Lower lobe of right lung (tissue), 2 donors: ENCODE data around the gene TENM3. TPM values are rescaled to one million over a fixed set of nuclear protein-coding genes. Genes with fewer than 3 reads are reported as not detected.

Experiments
- ATAC-seq, 2 donors: fragments of 200-7000 bp; cut with Tn5 transposase; one replicate each; pipeline ENCODE4 v1.9.1; 2020 to 2022; ENCODE audit warnings: mild to moderate bottlenecking in 2 of 2, moderate library complexity in 2 of 2
- DNase-seq: peaks from one replicate; pipeline ENCODE4 v3.0.0-alpha.2; 2020
- H3K27ac ChIP-seq: fragments of 200-600 bp; one replicate; pipeline ENCODE4 v1.8.0; 2022
- H3K27me3 ChIP-seq: fragments of 200-600 bp; one replicate; pipeline ENCODE4 v1.8.0; 2022; ENCODE audit warnings: low read depth
- H3K36me3 ChIP-seq: fragments of 200-600 bp; one replicate; pipeline ENCODE4 v1.8.0; 2022; ENCODE audit warnings: mild to moderate bottlenecking
- H3K4me1 ChIP-seq: fragments of 200-600 bp; one replicate; pipeline ENCODE4 v1.8.0; 2022
- H3K4me3 ChIP-seq: fragments of 200-600 bp; one replicate; pipeline ENCODE4 v1.8.0; 2022; ENCODE audit warnings: mild to moderate bottlenecking
- H3K9me3 ChIP-seq: fragments of 200-600 bp; one replicate; pipeline ENCODE4 v1.8.0; 2022
- CTCF ChIP-seq: fragments of 200-600 bp; IDR thresholded peaks from one replicate; pipeline ENCODE4 v1.8.0; 2022; ENCODE audit warnings: antibody characterized with exemption, mild to moderate bottlenecking
- intact Hi-C: fragments of 100-400 bp; cut with DNase I; formaldehyde crosslinking; loops from one replicate; pipeline ENCODE4 v1.11.0; 2022
- total RNA-seq: library from RNA; stranded (reverse); fragmentation: NEBNext Ultra II Directional; extraction: Animal tissue kit (Norgen Biotek cat#: 25700); gene quantifications from one replicate; pipeline ENCODE4 v1.2.1, GENCODE V29; 2021
- donor health status: DM: no; HTN: yes; CAD: no; lungs with severe emphysema.

The TENM3 gene
- total RNA-seq, 1 donor from 2014 or later = 1.9 TPM

- Histone ChIP-seq H3K4me3 (no peak overlapping the region), H3K4me1 (peaks cover 15% of the 10 kb centered on the region), H3K9me3 (no peaks in the 10 kb centered on the region), H3K36me3 (no peaks in the 10 kb centered on the region), H3K27me3 (peaks cover 45% of the 10 kb centered on the region), H3K27ac (no peak overlapping the region)
- DNase-seq = no peak
- TF ChIP-seq CTCF = no peak
- ATAC-seq = no peak
- intact Hi-C loops = no loop called here
These were observed 210.6 kb downstream of the TENM3 start for GRCh38 chr4:182453830-182454229.

- DNase-seq = no peak
- Histone ChIP-seq H3K4me1 (peaks cover 11% of the 10 kb centered on the region), H3K27ac (no peak overlapping the region), H3K36me3 (no peaks in the 10 kb centered on the region), H3K4me3 (no peak overlapping the region), H3K27me3 (peaks cover 40% of the 10 kb centered on the region), H3K9me3 (no peaks in the 10 kb centered on the region)
- no peak for TF ChIP-seq CTCF
- no peak for ATAC-seq
- intact Hi-C loops = no loop called here
These were observed 211.3 kb downstream of the TENM3 start for GRCh38 chr4:182454440-182455013.

- ATAC-seq (no peak), DNase-seq (no peak)
- Histone ChIP-seq H3K36me3 (no peaks in the 10 kb centered on the region), H3K27me3 (no peaks in the 10 kb centered on the region), H3K9me3 (no peaks in the 10 kb centered on the region), H3K4me3 (no peak overlapping the region), H3K27ac (no peak overlapping the region), H3K4me1 (no peaks in the 10 kb centered on the region)
- intact Hi-C loops = no loop called here
- TF ChIP-seq CTCF = no peak
These were observed 221.9 kb downstream of the TENM3 start for GRCh38 chr4:182465114-182465513.

- ATAC-seq = no peak
- Histone ChIP-seq H3K9me3 (no peaks in the 10 kb centered on the region), H3K27me3 (no peaks in the 10 kb centered on the region), H3K4me1 (no peaks in the 10 kb centered on the region), H3K27ac (no peak overlapping the region), H3K4me3 (no peak overlapping the region), H3K36me3 (no peaks in the 10 kb centered on the region)
- intact Hi-C loops = no loop called here
- no peak for TF ChIP-seq CTCF
- no peak for DNase-seq
These were observed 222.8 kb downstream of the TENM3 start for GRCh38 chr4:182465979-182466378.

- H3K36me3 ChIP-seq = no peaks in the 10 kb centered on the region
- no peak overlapping the region for H3K4me3 ChIP-seq
- H3K27me3 ChIP-seq = no peaks in the 10 kb centered on the region
- no peaks in the 10 kb centered on the region for H3K9me3 ChIP-seq
- intact Hi-C loops = no loop called here
- H3K27ac ChIP-seq = no peak overlapping the region
- ATAC-seq (no peak), DNase-seq (no peak)
- TF ChIP-seq CTCF = no peak
- H3K4me1 ChIP-seq = no peaks in the 10 kb centered on the region
These were observed 227.0 kb downstream of the TENM3 start for GRCh38 chr4:182470215-182470614.

- Histone ChIP-seq H3K9me3 (no peaks in the 10 kb centered on the region), H3K27ac (no peak overlapping the region), H3K27me3 (no peaks in the 10 kb centered on the region), H3K4me1 (no peaks in the 10 kb centered on the region), H3K4me3 (no peak overlapping the region), H3K36me3 (no peaks in the 10 kb centered on the region)
- DNase-seq (no peak), ATAC-seq (no peak)
- intact Hi-C loops = no loop called here
- no peak for TF ChIP-seq CTCF
These were observed 232.3 kb downstream of the TENM3 start for GRCh38 chr4:182475539-182475938.
